MM.1S (cell line): ENCODE data around the gene PRRX2.

ENCODE experiments used
- DNase-seq: peaks from one replicate; pipeline ENCODE4 v3.0.0-alpha.2; 2015
- H2AFZ ChIP-seq: fragments of 300-600 bp; sonication (generic); 2 replicates; pipeline ENCODE4 v1.6.0; 2016; ENCODE audit warnings: antibody characterized with exemption, low read length
- H3F3A ChIP-seq: fragments of 300-600 bp; sonication (generic); 2 replicates; pipeline ENCODE4 v1.6.1; 2016; ENCODE audit warnings: mild to moderate bottlenecking, antibody characterized with exemption, low read length, moderate library complexity, mixed read lengths; ENCODE audit not compliant: insufficient read depth
- H3K27ac ChIP-seq: fragments of 300-600 bp; sonication (generic); 2 replicates; pipeline ENCODE4 v1.5.1; 2016; ENCODE audit warnings: mild to moderate bottlenecking, low read length
- H3K27me3 ChIP-seq: fragments of 300-600 bp; sonication (generic); replicated peaks from 2 replicates; pipeline ENCODE4 v1.6.0; 2016; ENCODE audit warnings: low read length; ENCODE audit not compliant: insufficient read depth
- H3K36me3 ChIP-seq: fragments of 300-600 bp; sonication (generic); replicated peaks from 2 replicates; pipeline ENCODE4 v1.6.1; 2016; ENCODE audit warnings: mild to moderate bottlenecking, low read length, mixed read lengths; ENCODE audit not compliant: insufficient read depth
- H3K4me1 ChIP-seq: fragments of 300-600 bp; sonication (generic); 2 replicates; pipeline ENCODE4 v1.6.1; 2016; ENCODE audit warnings: low read length, mixed read lengths
- H3K4me2 ChIP-seq: fragments of 300-600 bp; sonication (generic); 2 replicates; pipeline ENCODE4 v1.6.0; 2016; ENCODE audit warnings: low read depth, low read length
- H3K4me3 ChIP-seq: fragments of 300-600 bp; sonication (generic); 2 replicates; pipeline ENCODE4 v1.5.1; 2016; ENCODE audit warnings: low read length, mixed read lengths
- H3K79me2 ChIP-seq: fragments of 300-600 bp; sonication (generic); 2 replicates; pipeline ENCODE4 v1.6.1; 2016; ENCODE audit warnings: mixed run types, low read length, mixed read lengths
- H3K9ac ChIP-seq: fragments of 300-600 bp; sonication (generic); 2 replicates; pipeline ENCODE4 v1.6.1; 2016; ENCODE audit warnings: low read length, mixed read lengths
- H3K9me2 ChIP-seq: fragments of 300-600 bp; sonication (generic); replicated peaks from 2 replicates; pipeline ENCODE4 v1.6.1; 2016; ENCODE audit warnings: mild to moderate bottlenecking, low read length, mixed read lengths; ENCODE audit not compliant: insufficient read depth
- H3K9me3 ChIP-seq: fragments of 300-600 bp; sonication (generic); replicated peaks from 2 replicates; pipeline ENCODE4 v1.6.1; 2016; ENCODE audit warnings: mild to moderate bottlenecking, low read length, mixed read lengths; ENCODE audit not compliant: insufficient read depth
- H4K20me1 ChIP-seq: fragments of 300-600 bp; sonication (generic); 2 replicates; pipeline ENCODE4 v1.6.1; 2016; ENCODE audit warnings: mild to moderate bottlenecking, low read length, moderate library complexity, mixed read lengths; ENCODE audit not compliant: insufficient read depth
- CTCF ChIP-seq: fragments of 300-600 bp; sonication (generic); IDR thresholded peaks from 2 replicates; pipeline ENCODE4 v1.5.1; 2016; ENCODE audit warnings: antibody characterized with exemption, low read length, mixed read lengths
- EZH2 ChIP-seq: fragments of 300-600 bp; sonication (generic); optimal IDR thresholded peaks from 2 replicates; pipeline ENCODE3; 2017; ENCODE audit warnings: low read depth, mild to moderate bottlenecking, antibody characterized with exemption, low read length, mixed read lengths
- EZH2phosphoT487 ChIP-seq: fragments of 300-600 bp; sonication (generic); IDR thresholded peaks from 2 replicates; pipeline ENCODE4 v1.6.1; 2018; ENCODE audit warnings: antibody characterized with exemption, low read length

Gene PRRX2

DNA sequence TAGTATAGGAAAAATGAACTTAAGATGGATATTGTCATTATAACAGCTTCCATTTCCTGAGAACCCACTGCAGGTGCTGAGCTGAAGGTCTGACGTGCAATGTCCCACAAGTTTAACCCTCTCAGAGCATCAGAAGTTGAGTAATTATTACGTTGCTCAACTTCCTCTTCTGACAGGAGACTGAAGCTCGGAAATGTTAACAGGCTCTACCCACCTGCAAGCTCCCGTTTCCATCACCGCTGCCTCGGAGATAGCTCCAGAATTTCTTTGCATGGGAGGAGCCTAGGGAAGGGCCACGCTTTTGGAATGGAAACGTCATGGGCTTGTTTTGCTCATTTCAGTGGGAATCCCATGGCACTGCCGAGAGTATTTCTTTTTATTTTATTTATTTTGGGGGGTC is 40.5 kb upstream of the PRRX2 start:
- Histone ChIP-seq H3K79me2 (peaks cover 40% of the 10 kb centered on the region), H3F3A (peaks cover 11% of the 10 kb centered on the region), H3K9me3 (no peaks in the 10 kb centered on the region), H3K27me3 (peaks cover 19% of the 10 kb centered on the region), H3K36me3 (no peaks in the 10 kb centered on the region; the same call in 1 of the 2 replicates), H3K27ac (no peak overlapping the region), H3K9ac (no peak overlapping the region), H3K4me3 (no peak overlapping the region), H3K9me2 (no peaks in the 10 kb centered on the region), H3K4me1 (peaks cover 8% of the 10 kb centered on the region; the same call in 1 of the 2 replicates), H4K20me1 (peaks cover 6% of the 10 kb centered on the region; the same call in 1 of the 2 replicates), H3K4me2 (peak overlapping the region; percentile 26; the same call in 1 of the 2 replicates), H2AFZ (no peak overlapping the region)
- no peak for TF ChIP-seq EZH2phosphoT487
- no peak for TF ChIP-seq EZH2
- TF ChIP-seq CTCF: no peak
- no peak for DNase-seq

DNA sequence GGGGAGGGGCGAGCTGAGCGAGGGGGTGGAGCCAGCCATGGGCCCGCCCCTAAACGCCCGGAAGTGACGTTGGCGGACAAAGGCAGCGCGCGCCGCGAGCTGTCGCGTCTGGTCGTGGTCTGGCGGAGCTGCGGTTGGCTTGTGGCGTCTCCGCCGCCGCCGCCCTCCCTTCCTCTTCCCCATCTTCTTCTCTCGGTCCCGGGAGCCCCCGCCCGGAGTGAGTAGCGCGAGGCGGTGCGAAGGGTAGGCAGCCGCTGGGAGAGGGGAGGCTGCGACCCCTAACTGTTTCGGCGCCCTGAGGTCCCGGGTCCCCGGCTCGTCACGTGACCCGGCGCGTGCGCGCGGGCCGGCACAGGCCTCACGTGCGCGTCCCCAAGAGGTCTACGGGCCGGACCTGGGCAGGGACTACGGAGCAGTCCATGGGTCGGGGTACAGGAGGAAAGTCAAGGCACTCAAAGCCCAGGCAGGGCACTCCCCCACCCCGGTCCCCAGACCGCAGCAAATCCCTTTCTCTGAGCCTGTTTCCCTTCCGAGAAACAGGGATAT is 39.3 kb upstream of the PRRX2 start, which contains the start of gene NTMT1:
Gene NTMT1 (plus strand): TSS at position 85 of the 546 bp plus-strand sequence. CDS start 6,541 bp downstream, outside the sequence.
- no peaks in the 10 kb centered on the region for H3K9me2 ChIP-seq
- H3K4me1 ChIP-seq: peaks cover 8% of the 10 kb centered on the region; the same call in 1 of the 2 replicates
- peaks cover 52% of the 10 kb centered on the region for H3K79me2 ChIP-seq
- H3K36me3 ChIP-seq: no peaks in the 10 kb centered on the region; the same call in 1 of the 2 replicates
- H3F3A ChIP-seq: peaks cover 11% of the 10 kb centered on the region
- no peak for TF ChIP-seq EZH2phosphoT487
- no peak for TF ChIP-seq EZH2
- TF ChIP-seq CTCF: no peak
- H3K4me3 ChIP-seq: peak within 1 kb of the TSS; percentile 98
- H3K4me2 ChIP-seq: peak within 1 kb of the TSS; percentile 98
- peaks cover 9% of the 10 kb centered on the region for H3K27me3 ChIP-seq
- peak; percentile 85 for DNase-seq
- no peaks in the 10 kb centered on the region for H3K9me3 ChIP-seq
- peak within 1 kb of the TSS; percentile 84 for H3K27ac ChIP-seq
- peak within 1 kb of the TSS; percentile 74 for H2AFZ ChIP-seq
- peak within 1 kb of the TSS; percentile 97 for H3K9ac ChIP-seq
- peaks cover 17% of the 10 kb centered on the region; the same call in 1 of the 2 replicates for H4K20me1 ChIP-seq

- Histone ChIP-seq H4K20me1 (peaks cover 18% of the 10 kb centered on the region; the same call in 1 of the 2 replicates), H3K4me3 (peak overlapping the region; percentile 98), H3K4me1 (peaks cover 8% of the 10 kb centered on the region; the same call in 1 of the 2 replicates), H3K27me3 (peaks cover 3% of the 10 kb centered on the region; the same call in 1 of the 2 replicates), H3K79me2 (peaks cover 58% of the 10 kb centered on the region), H2AFZ (peak overlapping the region; percentile 74), H3K9me2 (no peaks in the 10 kb centered on the region), H3F3A (peaks cover 11% of the 10 kb centered on the region), H3K4me2 (peak overlapping the region; percentile 98), H3K9me3 (no peaks in the 10 kb centered on the region), H3K9ac (peak overlapping the region; percentile 97), H3K36me3 (no peaks in the 10 kb centered on the region; the same call in 1 of the 2 replicates), H3K27ac (peak overlapping the region; percentile 84)
- DNase-seq: peak; percentile 46
- TF ChIP-seq EZH2 (no peak), EZH2phosphoT487 (no peak), CTCF (no peak)
These were observed 38.7 kb upstream of the PRRX2 start for GRCh38 chr9:129626625-129627284.
